Common myeloid progenitor, CD34-positive (primary cell): ENCODE results near the gene ASCC2.

Experiments
- CTCF ChIA-PET: fragments of 350-600 bp; sonication (Branson Sonifier 250); formaldehyde crosslinking; loops from one replicate; lab custom pipeline; 2021; ENCODE audit warnings: antibody characterized with exemption; lab: Charles Lee
- POLR2A ChIA-PET: fragments of 350-600 bp; sonication (Branson Sonifier 250); formaldehyde crosslinking; loops from one replicate; lab custom pipeline; 2021; ENCODE audit warnings: antibody characterized with exemption; lab: Charles Lee
- DNase-seq, 3 donors: peaks; one replicate each; pipeline versions ENCODE4 v3.0.0 to v3.0.0-alpha.2; 2013
- H3K27ac ChIP-seq, 2 experiments: 1 replicate in 1 of 2; 2 replicates in 1 of 2; pipeline ENCODE4 v1.7.0; 2013; ENCODE audit warnings: inconsistent platforms in 2 of 2, low read length in 2 of 2, mild to moderate bottlenecking in 2 of 2, low read depth in 1 of 2, moderate library complexity in 1 of 2; ENCODE audit not compliant: severe bottlenecking in 2 of 2, insufficient read depth in 1 of 2, poor library complexity in 1 of 2
- H3K27me3 ChIP-seq, 5 experiments: replicated peaks in 2 of 5; 1 replicate in 3 of 5; 2 replicates in 2 of 5; pipeline versions ENCODE4 v1.6.1 to v1.7.0; 2013; ENCODE audit warnings: low read length in 4 of 5, mild to moderate bottlenecking in 2 of 5, moderate library complexity in 2 of 5, inconsistent platforms in 1 of 5; ENCODE audit not compliant: insufficient read depth in 5 of 5, control insufficient read depth in 4 of 5
- H3K36me3 ChIP-seq, 4 experiments: 1 replicate in 2 of 4; 2 replicates in 2 of 4; pipeline versions ENCODE4 v1.6.1 to v1.7.0; 2013; ENCODE audit warnings: low read length in 3 of 4, control low read depth in 1 of 4, mild to moderate bottlenecking in 1 of 4; ENCODE audit not compliant: control insufficient read depth in 4 of 4, insufficient read depth in 4 of 4
- H3K4me1 ChIP-seq, 4 experiments: 1 replicate in 3 of 4; 2 replicates in 1 of 4; pipeline versions ENCODE4 v1.6.1 to v1.7.1; 2013; ENCODE audit warnings: low read length in 3 of 4, mild to moderate bottlenecking in 3 of 4, control low read depth in 1 of 4, inconsistent platforms in 1 of 4, moderate library complexity in 1 of 4; ENCODE audit not compliant: control insufficient read depth in 4 of 4, insufficient read depth in 4 of 4; ENCODE audit errors: control extremely low read depth in 1 of 4
- H3K4me3 ChIP-seq, 7 experiments: 1 replicate in 4 of 7; 2 replicates in 3 of 7; pipeline versions ENCODE4 v1.5.1 to v1.7.0; 2013; ENCODE audit warnings: mild to moderate bottlenecking in 7 of 7, low read length in 6 of 7, moderate library complexity in 6 of 7, inconsistent platforms in 2 of 7, low read depth in 2 of 7, control low read depth in 1 of 7; ENCODE audit not compliant: insufficient read depth in 4 of 7, control insufficient read depth in 1 of 7; ENCODE audit errors: extremely low read depth in 1 of 7
- H3K9me3 ChIP-seq, 5 experiments: 1 replicate in 4 of 5; 2 replicates in 1 of 5; pipeline versions ENCODE4 v1.6.1 to v1.7.1; 2013; ENCODE audit warnings: low read length in 4 of 5, mild to moderate bottlenecking in 2 of 5, inconsistent platforms in 1 of 5, low read depth in 1 of 5, moderate library complexity in 1 of 5; ENCODE audit not compliant: control insufficient read depth in 4 of 5, insufficient read depth in 2 of 5; ENCODE audit errors: control extremely low read depth in 1 of 5
- WGBS: methylation state at CpG from one replicate; pipeline ENCODE4 v1.1.5; 2013; ENCODE audit not compliant: insufficient coverage; 5-methylcytosine and 5-hydroxymethylcytosine counted together

ASCC2 gene

GRCh38 chr22:29815580-29815979 lies 22.5 kb downstream of the ASCC2 start:
- peaks cover 5 to 93% (median 69%) of the 10 kb centered on the region in 4 experiments for H3K36me3 ChIP-seq
- no peaks in the 10 kb centered on the region for H3K9me3 ChIP-seq
- no peak for DNase-seq
- H3K27me3 ChIP-seq: no peaks in the 10 kb centered on the region
- no peaks in the 10 kb centered on the region for H3K4me1 ChIP-seq
- POLR2A ChIA-PET: no interaction called here
- WGBS: 100% methylated on average over 3 of the region's 4 CpGs
- CTCF ChIA-PET: interaction anchor here (1.0 kb wide), 1 partner anchor 186 kb away, joined by 3 read pairs; no protein-coding TSS in a partner anchor
- H3K4me3 ChIP-seq: no peak overlapping the region
- no peak overlapping the region for H3K27ac ChIP-seq

- no peaks in the 10 kb centered on the region for H3K27me3 ChIP-seq
- 100% methylated on average over 3 of the region's 5 CpGs for WGBS
- CTCF ChIA-PET: interaction anchor here (0.8 to 1.5 kb wide), 3 partner anchors 10 to 191 kb away, joined by 3 read pairs; no protein-coding TSS in a partner anchor
- H3K36me3 ChIP-seq: peaks cover 8 to 92% (median 70%) of the 10 kb centered on the region in 4 experiments
- no peak overlapping the region for H3K4me3 ChIP-seq
- H3K9me3 ChIP-seq: no peaks in the 10 kb centered on the region
- no peak overlapping the region for H3K27ac ChIP-seq
- POLR2A ChIA-PET: no interaction called here
- DNase-seq: no peak
- H3K4me1 ChIP-seq: no peaks in the 10 kb centered on the region
Observed at GRCh38 chr22:29814003-29814402, 24.1 kb downstream of the ASCC2 start.

GRCh38 chr22:29813563-29813962 lies 24.5 kb downstream of the ASCC2 start:
- Histone ChIP-seq H3K36me3 (peaks cover 8 to 89% (median 67%) of the 10 kb centered on the region in 4 experiments), H3K27me3 (no peaks in the 10 kb centered on the region), H3K4me1 (no peaks in the 10 kb centered on the region), H3K4me3 (no peak overlapping the region), H3K27ac (no peak overlapping the region), H3K9me3 (no peaks in the 10 kb centered on the region)
- ChIA-PET CTCF (interaction anchor here (0.8 to 1.5 kb wide), 2 partner anchors 10 to 191 kb away, joined by 3 read pairs; no protein-coding TSS in a partner anchor), POLR2A (no interaction called here)
- WGBS: no CpG with 5 or more reads among the region's 3 CpGs
- DNase-seq: no peak

- H3K9me3 ChIP-seq: no peaks in the 10 kb centered on the region
- WGBS: no CpG with 5 or more reads among the region's 8 CpGs
- no peak for DNase-seq
- H3K4me1 ChIP-seq: no peaks in the 10 kb centered on the region
- H3K4me3 ChIP-seq: no peak overlapping the region
- H3K36me3 ChIP-seq: peaks cover 10 to 90% (median 67%) of the 10 kb centered on the region in 4 experiments
- no peak overlapping the region for H3K27ac ChIP-seq
- CTCF ChIA-PET: no interaction called here
- POLR2A ChIA-PET: no interaction called here
- H3K27me3 ChIP-seq: no peaks in the 10 kb centered on the region
Observed at GRCh38 chr22:29813126-29813525, 24.9 kb downstream of the ASCC2 start.

- WGBS: 100% methylated on average over 2 of the region's 2 CpGs
- Histone ChIP-seq H3K4me1 (no peaks in the 10 kb centered on the region), H3K4me3 (no peak overlapping the region), H3K27me3 (no peaks in the 10 kb centered on the region), H3K9me3 (no peaks in the 10 kb centered on the region), H3K27ac (no peak overlapping the region), H3K36me3 (peaks cover 13 to 91% (median 67%) of the 10 kb centered on the region in 4 experiments)
- ChIA-PET POLR2A (no interaction called here), CTCF (interaction anchor here (0.8 kb wide), 1 partner anchor 188 kb away, joined by 3 read pairs; no protein-coding TSS in a partner anchor)
- no peak for DNase-seq
Observed at GRCh38 chr22:29811377-29811776, 26.7 kb downstream of the ASCC2 start.

- ChIA-PET CTCF (no interaction called here), POLR2A (no interaction called here)
- DNase-seq: no peak
- Histone ChIP-seq H3K4me1 (no peaks in the 10 kb centered on the region), H3K27ac (no peak overlapping the region), H3K4me3 (no peak overlapping the region), H3K27me3 (no peaks in the 10 kb centered on the region), H3K9me3 (no peaks in the 10 kb centered on the region), H3K36me3 (peaks cover 17 to 91% (median 70%) of the 10 kb centered on the region in 4 experiments)
- whole genome bisulfite sequencing: no CpG with 5 or more reads among the region's 2 CpGs
Observed at GRCh38 chr22:29810216-29810615, 27.9 kb downstream of the ASCC2 start.

- CTCF ChIA-PET: interaction anchor here (1.1 to 1.5 kb wide), 3 partner anchors 9 to 23 kb away, joined by 3 to 4 read pairs (median 3); no protein-coding TSS in a partner anchor
- no peak overlapping the region for H3K4me3 ChIP-seq
- WGBS: 100% methylated on average over 5 of the region's 6 CpGs
- no peaks in the 10 kb centered on the region for H3K27me3 ChIP-seq
- peaks cover 17 to 81% (median 60%) of the 10 kb centered on the region in 4 experiments for H3K36me3 ChIP-seq
- H3K9me3 ChIP-seq: no peaks in the 10 kb centered on the region
- no peak overlapping the region for H3K27ac ChIP-seq
- POLR2A ChIA-PET: no interaction called here
- no peaks in the 10 kb centered on the region for H3K4me1 ChIP-seq
- no peak for DNase-seq
Observed at GRCh38 chr22:29806196-29806595, 31.9 kb downstream of the ASCC2 start.
